Measurements from ENCODE around the gene CD59.

- no peak for TF ChIP-seq CTCF (IDR thresholded peaks at IDR 0.05 in 2 of 3, conservative IDR thresholded peaks at IDR 0.05 in 1 of 3; ENCODE audit: control insufficient read depth in 2 of 3, extremely low read depth in 1 of 3, insufficient read depth in 1 of 3, low read depth in 3 of 3, low read length in 3 of 3)
- no peak for TF ChIP-seq PBX3 (IDR thresholded peaks at IDR 0.05; ENCODE audit: insufficient replicate concordance, low read depth, low read length)
Observed at GRCh38 chr11:33682019-33682418, 54.2 kb downstream of the CD59 start.
